ENCODE data around the gene MEOX1. TPM values are rescaled to one million over a fixed set of nuclear protein-coding genes. Genes with fewer than 3 reads are reported as not detected.
A peak's percentile ranks its signal among the peaks of the same experiment; 100 is the strongest.

Gene MEOX1
- total and polyA plus RNA-seq, 2 of the 4 experiments (the other 2 are of a cell fraction) = 0.48 to 0.72 TPM

DNA sequence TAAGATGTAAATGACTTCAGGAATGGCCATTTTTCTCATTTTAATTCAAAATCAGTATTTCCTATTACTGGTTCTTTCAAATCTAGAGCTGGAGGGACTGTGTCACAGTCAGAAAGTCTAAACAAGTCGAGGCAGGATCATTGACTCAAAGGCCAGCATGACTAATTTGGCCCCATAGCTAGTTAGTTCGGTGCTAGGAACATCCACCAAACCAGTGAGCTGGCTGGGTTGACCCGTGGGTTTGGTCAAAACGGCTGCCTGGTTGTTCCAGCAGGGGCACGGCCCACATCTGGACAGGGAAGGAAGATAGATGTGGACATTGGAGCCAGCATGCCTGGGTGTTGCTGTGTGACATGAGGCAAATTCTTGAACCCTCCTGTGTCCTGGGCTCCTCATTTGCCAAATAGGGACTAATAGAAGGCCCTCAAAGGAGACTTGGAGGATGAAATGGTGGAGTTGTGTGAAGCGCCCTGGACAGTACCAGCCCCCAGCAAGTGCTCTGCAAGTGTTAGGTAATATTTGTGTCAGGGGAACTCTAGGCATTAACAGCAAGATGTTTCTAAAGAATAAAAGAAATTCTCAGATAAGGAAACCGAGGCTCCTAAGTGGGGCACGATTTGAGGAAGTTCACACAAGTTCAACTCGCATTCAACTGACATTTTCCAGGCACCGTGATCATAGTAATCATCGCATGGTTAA, 46.2 kb downstream of the MEOX1 start:
- H3K9me1 ChIP-seq (ENCODE audit: insufficient read depth, low read length) = 0 out of 2 replicates have a peak, but pooled peaks cover 3% of the 10 kb centered on the region

More for the DNA sequence above, 46.2 kb downstream of the MEOX1 start:
- no peaks in the 10 kb centered on the region; the same call in 1 of the 2 replicates for H3K27me3 ChIP-seq (ENCODE audit: control insufficient read depth, insufficient read depth, low read length)
- H3K79me1 ChIP-seq (ENCODE audit: low read depth in 1 of 2, low read length in 2 of 2) = no peaks in the 10 kb centered on the region
- H3K23ac ChIP-seq (ENCODE audit: low read depth, low read length) = no peak overlapping the region
- H3K14ac ChIP-seq (replicated peaks; ENCODE audit: low read depth, low read length) = no peak overlapping the region
- no peak overlapping the region for H2AK9ac ChIP-seq (replicated peaks; ENCODE audit: low read depth, low read length, poor library complexity)
- no peak overlapping the region for H3K9ac ChIP-seq (ENCODE audit: low read depth, low read length)
- no peak overlapping the region for H2BK15ac ChIP-seq (ENCODE audit: low read depth, low read length)
- H2BK5ac ChIP-seq (ENCODE audit: low read depth, low read length, poor library complexity, severe bottlenecking) = no peak overlapping the region
- TF ChIP-seq BHLHE40 (IDR thresholded peaks at IDR 0.05; ENCODE audit: low read depth, low read length) = no peak
- no peak for TF ChIP-seq NFE2L2 (IDR thresholded peaks at IDR 0.05; ENCODE audit: low read depth, low read length)
- TF ChIP-seq SMC3 (IDR thresholded peaks at IDR 0.05; ENCODE audit: low read depth, low read length) = no peak
- no peak for TF ChIP-seq CEBPB (IDR thresholded peaks at IDR 0.05; ENCODE audit: low read depth, low read length)
- no peak for TF ChIP-seq CHD1 (IDR thresholded peaks at IDR 0.05; ENCODE audit: low read depth, low read length)
- TF ChIP-seq, protein P1, sequence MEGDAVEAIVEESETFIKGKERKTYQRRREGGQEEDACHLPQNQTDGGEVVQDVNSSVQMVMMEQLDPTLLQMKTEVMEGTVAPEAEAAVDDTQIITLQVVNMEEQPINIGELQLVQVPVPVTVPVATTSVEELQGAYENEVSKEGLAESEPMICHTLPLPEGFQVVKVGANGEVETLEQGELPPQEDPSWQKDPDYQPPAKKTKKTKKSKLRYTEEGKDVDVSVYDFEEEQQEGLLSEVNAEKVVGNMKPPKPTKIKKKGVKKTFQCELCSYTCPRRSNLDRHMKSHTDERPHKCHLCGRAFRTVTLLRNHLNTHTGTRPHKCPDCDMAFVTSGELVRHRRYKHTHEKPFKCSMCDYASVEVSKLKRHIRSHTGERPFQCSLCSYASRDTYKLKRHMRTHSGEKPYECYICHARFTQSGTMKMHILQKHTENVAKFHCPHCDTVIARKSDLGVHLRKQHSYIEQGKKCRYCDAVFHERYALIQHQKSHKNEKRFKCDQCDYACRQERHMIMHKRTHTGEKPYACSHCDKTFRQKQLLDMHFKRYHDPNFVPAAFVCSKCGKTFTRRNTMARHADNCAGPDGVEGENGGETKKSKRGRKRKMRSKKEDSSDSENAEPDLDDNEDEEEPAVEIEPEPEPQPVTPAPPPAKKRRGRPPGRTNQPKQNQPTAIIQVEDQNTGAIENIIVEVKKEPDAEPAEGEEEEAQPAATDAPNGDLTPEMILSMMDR (conservative IDR thresholded peaks at IDR 0.05; ENCODE audit: low read depth, low read length) = no peak
- TF ChIP-seq FOS (IDR thresholded peaks at IDR 0.05; ENCODE audit: low read depth, low read length) = no peak
- no peak for TF ChIP-seq RFX5 (IDR thresholded peaks at IDR 0.05; ENCODE audit: low read depth, low read length)
- TF ChIP-seq POLR2A (IDR thresholded peaks at IDR 0.05; ENCODE audit: low read depth, low read length) = no peak
- TF ChIP-seq, protein P2, sequence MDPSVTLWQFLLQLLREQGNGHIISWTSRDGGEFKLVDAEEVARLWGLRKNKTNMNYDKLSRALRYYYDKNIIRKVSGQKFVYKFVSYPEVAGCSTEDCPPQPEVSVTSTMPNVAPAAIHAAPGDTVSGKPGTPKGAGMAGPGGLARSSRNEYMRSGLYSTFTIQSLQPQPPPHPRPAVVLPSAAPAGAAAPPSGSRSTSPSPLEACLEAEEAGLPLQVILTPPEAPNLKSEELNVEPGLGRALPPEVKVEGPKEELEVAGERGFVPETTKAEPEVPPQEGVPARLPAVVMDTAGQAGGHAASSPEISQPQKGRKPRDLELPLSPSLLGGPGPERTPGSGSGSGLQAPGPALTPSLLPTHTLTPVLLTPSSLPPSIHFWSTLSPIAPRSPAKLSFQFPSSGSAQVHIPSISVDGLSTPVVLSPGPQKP (IDR thresholded peaks at IDR 0.05; ENCODE audit: borderline replicate concordance, low read depth, low read length) = no peak
- TF ChIP-seq RCOR1 (IDR thresholded peaks at IDR 0.05; ENCODE audit: insufficient replicate concordance, low read length) = no peak
- no peak for TF ChIP-seq MAFK (IDR thresholded peaks at IDR 0.05; ENCODE audit: low read depth, low read length)
- TF ChIP-seq MXI1 (IDR thresholded peaks at IDR 0.05; ENCODE audit: borderline replicate concordance, low read depth, low read length) = no peak
- TF ChIP-seq RAD21 (IDR thresholded peaks at IDR 0.05; ENCODE audit: low read length) = no peak
- TF ChIP-seq, protein P3, sequence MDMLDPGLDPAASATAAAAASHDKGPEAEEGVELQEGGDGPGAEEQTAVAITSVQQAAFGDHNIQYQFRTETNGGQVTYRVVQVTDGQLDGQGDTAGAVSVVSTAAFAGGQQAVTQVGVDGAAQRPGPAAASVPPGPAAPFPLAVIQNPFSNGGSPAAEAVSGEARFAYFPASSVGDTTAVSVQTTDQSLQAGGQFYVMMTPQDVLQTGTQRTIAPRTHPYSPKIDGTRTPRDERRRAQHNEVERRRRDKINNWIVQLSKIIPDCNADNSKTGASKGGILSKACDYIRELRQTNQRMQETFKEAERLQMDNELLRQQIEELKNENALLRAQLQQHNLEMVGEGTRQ (IDR thresholded peaks at IDR 0.05; ENCODE audit: low read depth, low read length) = no peak
- no peak for TF ChIP-seq MAZ (IDR thresholded peaks at IDR 0.05; ENCODE audit: borderline replicate concordance, low read depth, low read length)
- H4K5ac ChIP-seq (ENCODE audit: low read depth, low read length) = no peak overlapping the region
- intact Hi-C loops (cut with micrococcal nuclease) (no loop called here), in situ Hi-C loops (cut with MboI; ENCODE audit: low sequenced_read_pairs) (no loop called here), dilution Hi-C loops (cut with HindIII; ENCODE audit: low sequenced_read_pairs, unreplicated experiment) (no loop called here)
- POLR2A ChIA-PET (ENCODE audit: unreplicated experiment) = no interaction called here
- no peaks in the 10 kb centered on the region for H3K36me3 ChIP-seq (ENCODE audit: control insufficient read depth, insufficient read depth, low read length)
- no peak overlapping the region for H3K4me3 ChIP-seq (ENCODE audit: insufficient read depth, low read depth, low read length)
- BruUV-seq (replicated peaks) = no TSS peak
- H3K27ac ChIP-seq (ENCODE audit: insufficient read depth, low read length) = no peak overlapping the region
- H4K91ac ChIP-seq (ENCODE audit: insufficient read depth, low read depth, low read length) = 0 out of 2 replicates have a peak overlapping the region, but pooled peaks have one; percentile 19
- no peak overlapping the region for H3K4ac ChIP-seq (ENCODE audit: low read depth, low read length)
- H2BK20ac ChIP-seq (ENCODE audit: low read depth, low read length) = no peak overlapping the region
- H2AK5ac ChIP-seq (ENCODE audit: low read depth, low read length) = no peak overlapping the region
- H3K4me1 ChIP-seq (ENCODE audit: control insufficient read depth, insufficient read depth, low read length) = peaks cover 10% of the 10 kb centered on the region
- H4K8ac ChIP-seq (ENCODE audit: low read depth in 2 of 2, low read length in 2 of 2) = no peak overlapping the region
- H3K4me2 ChIP-seq (ENCODE audit: low read depth, low read length) = no peak overlapping the region
- H2AFZ ChIP-seq (replicated peaks; ENCODE audit: low read length, poor library complexity) = peak overlapping the region; percentile 19
- no peaks in the 10 kb centered on the region for H4K20me1 ChIP-seq (ENCODE audit: insufficient read depth, low read length)
- no peak overlapping the region for H3K56ac ChIP-seq (ENCODE audit: extremely low read depth, insufficient read depth, low read length)
- whole genome bisulfite sequencing, 2 experiments (ENCODE audit: extremely low coverage in 2 of 2, insufficient read length in 1 of 2) = 95% methylated on average over 3 of the region's 11 CpGs; no CpG with 5 or more reads in 1 of the 2 experiments
- no peaks in the 10 kb centered on the region for H3K9me3 ChIP-seq (ENCODE audit: control insufficient read depth, insufficient read depth, low read length)
- DNase-seq (peak; percentile 74), ATAC-seq (ENCODE audit: low read depth) (peak; percentile 76)
- no peak overlapping the region; the same call in 1 of the 2 replicates for H3K18ac ChIP-seq (ENCODE audit: low read depth, low read length)
- no peak overlapping the region for H2BK120ac ChIP-seq (ENCODE audit: low read depth, low read length)
- CTCF ChIA-PET = no interaction called here

Data from IMR-90 (cell line).